Loucy (cell line): Measurements from ENCODE around the gene SLC26A4.

Experiments used
- H2AFZ ChIP-seq: fragments of 200-600 bp; sonication (generic); 2 replicates; pipeline ENCODE4 v1.6.0; 2016; ENCODE audit warnings: antibody characterized with exemption, mild to moderate bottlenecking, low read length, moderate library complexity
- H3F3A ChIP-seq: fragments of 200-600 bp; 2 replicates; pipeline ENCODE4 v1.6.0; 2016; ENCODE audit warnings: antibody characterized with exemption, low read depth, mild to moderate bottlenecking
- H3K27me3 ChIP-seq: fragments of 200-600 bp; sonication (generic); 2 replicates; pipeline ENCODE4 v1.6.1; 2014; ENCODE audit warnings: low read length, mild to moderate bottlenecking; ENCODE audit not compliant: insufficient read depth, poor library complexity, severe bottlenecking
- H3K36me3 ChIP-seq: fragments of 200-600 bp; sonication (generic); 2 replicates; pipeline ENCODE4 v1.6.1; 2016; ENCODE audit warnings: low read length; ENCODE audit not compliant: insufficient read depth
- H3K4me1 ChIP-seq: fragments of 200-600 bp; sonication (generic); 2 replicates; pipeline ENCODE4 v1.5.1; 2014; ENCODE audit warnings: low read length, mild to moderate bottlenecking; ENCODE audit not compliant: insufficient read depth, poor library complexity, severe bottlenecking
- H3K4me2 ChIP-seq: fragments of 200-600 bp; sonication (generic); 2 replicates; pipeline ENCODE4 v1.6.0; 2014; ENCODE audit warnings: antibody characterized with exemption, low read length, low read depth, mild to moderate bottlenecking; ENCODE audit not compliant: poor library complexity, severe bottlenecking
- H3K4me3 ChIP-seq: fragments of 200-600 bp; sonication (generic); 2 replicates; pipeline ENCODE4 v1.5.1; 2014; ENCODE audit warnings: low read length, mild to moderate bottlenecking, mixed read lengths; ENCODE audit not compliant: poor library complexity, severe bottlenecking
- H3K79me2 ChIP-seq: fragments of 200-600 bp; sonication (generic); 2 replicates; pipeline ENCODE4 v1.6.1; 2014; ENCODE audit warnings: low read length; ENCODE audit not compliant: insufficient read depth
- H3K9ac ChIP-seq: fragments of 200-600 bp; sonication (generic); 2 replicates; pipeline ENCODE4 v1.6.0; 2014; ENCODE audit warnings: mild to moderate bottlenecking, low read depth, low read length, moderate library complexity; ENCODE audit not compliant: poor library complexity, severe bottlenecking
- H3K9me2 ChIP-seq: fragments of 200-600 bp; sonication (generic); replicated peaks from 2 replicates; pipeline ENCODE4 v1.6.1; 2016; ENCODE audit warnings: low read depth, low read length, mixed read lengths
- H3K9me3 ChIP-seq: fragments of 200-600 bp; sonication (generic); 2 replicates; pipeline ENCODE4 v1.6.1; 2014; ENCODE audit warnings: mild to moderate bottlenecking, antibody characterized with exemption, low read length, low read depth; ENCODE audit not compliant: insufficient read depth
- H4K20me1 ChIP-seq: fragments of 200-600 bp; sonication (generic); 2 replicates; pipeline ENCODE4 v1.6.0; 2014; ENCODE audit warnings: antibody characterized with exemption, low read length, mild to moderate bottlenecking; ENCODE audit not compliant: insufficient read depth, poor library complexity, severe bottlenecking
- CTCF ChIP-seq: fragments of 200-600 bp; sonication (generic); conservative IDR thresholded peaks from 2 replicates; pipeline ENCODE4 v1.5.1; 2014; ENCODE audit warnings: mild to moderate bottlenecking, antibody characterized with exemption, low read length
- EZH2phosphoT487 ChIP-seq: fragments of 200-600 bp; IDR thresholded peaks from 2 replicates; pipeline ENCODE4 v1.6.1; 2018; ENCODE audit warnings: antibody characterized with exemption, mild to moderate bottlenecking, moderate library complexity, borderline replicate concordance

The SLC26A4 gene

DNA sequence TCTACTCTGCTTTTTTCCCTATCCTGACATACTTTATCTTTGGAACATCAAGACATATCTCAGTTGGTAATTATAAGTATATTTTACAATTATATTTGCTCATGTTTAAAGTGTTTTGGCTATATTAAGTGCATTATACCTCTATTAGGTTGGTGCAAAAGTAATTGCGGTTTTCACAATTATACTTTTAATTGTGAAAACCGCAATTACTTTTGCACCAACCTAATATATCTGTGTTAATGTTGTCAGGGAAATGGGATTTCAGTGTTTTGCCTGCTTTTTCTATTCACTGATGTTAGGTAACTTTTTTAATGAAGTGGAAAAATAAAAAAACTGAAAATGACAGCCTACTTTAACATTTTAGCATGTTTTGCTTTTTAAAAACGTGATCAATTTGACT, 11.6 kb downstream of the SLC26A4 start:
- no peaks in the 10 kb centered on the region for H3K36me3 ChIP-seq
- H3F3A ChIP-seq = no peaks in the 10 kb centered on the region
- H3K9ac ChIP-seq = no peak overlapping the region
- no peaks in the 10 kb centered on the region for H3K9me3 ChIP-seq
- H3K9me2 ChIP-seq = no peaks in the 10 kb centered on the region
- no peak overlapping the region for H3K4me3 ChIP-seq
- no peaks in the 10 kb centered on the region for H4K20me1 ChIP-seq
- H3K79me2 ChIP-seq = no peaks in the 10 kb centered on the region
- no peak for TF ChIP-seq EZH2phosphoT487
- no peak for TF ChIP-seq CTCF
- no peaks in the 10 kb centered on the region for H3K27me3 ChIP-seq
- no peak overlapping the region for H2AFZ ChIP-seq
- H3K4me2 ChIP-seq = no peak overlapping the region
- no peaks in the 10 kb centered on the region for H3K4me1 ChIP-seq

DNA sequence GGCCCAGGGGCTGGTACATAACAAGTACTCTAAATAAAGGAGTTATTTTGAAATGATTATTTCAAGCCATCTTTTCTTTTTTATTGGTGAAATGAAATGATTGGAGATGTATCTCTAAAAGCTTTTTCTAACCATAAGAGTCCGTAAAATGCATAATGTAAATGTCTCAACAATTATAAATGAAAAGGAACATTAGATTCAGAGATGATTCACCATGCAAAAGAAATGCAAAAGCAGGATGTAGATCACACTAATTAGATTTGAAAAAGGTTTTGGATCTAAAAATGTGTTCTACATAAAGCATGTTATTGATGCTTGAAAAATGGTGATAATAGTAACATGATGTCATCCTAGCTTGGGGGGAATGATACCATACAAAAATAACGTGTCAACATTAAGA, 15.6 kb downstream of the SLC26A4 start:
- Histone ChIP-seq H3K9ac (no peak overlapping the region), H3K4me3 (no peak overlapping the region), H3K9me2 (no peaks in the 10 kb centered on the region), H3F3A (no peaks in the 10 kb centered on the region), H3K4me2 (no peak overlapping the region), H2AFZ (no peak overlapping the region), H3K79me2 (no peaks in the 10 kb centered on the region), H4K20me1 (no peaks in the 10 kb centered on the region), H3K36me3 (no peaks in the 10 kb centered on the region), H3K27me3 (no peaks in the 10 kb centered on the region), H3K9me3 (no peaks in the 10 kb centered on the region), H3K4me1 (no peaks in the 10 kb centered on the region)
- TF ChIP-seq EZH2phosphoT487 (no peak), CTCF (no peak)

DNA sequence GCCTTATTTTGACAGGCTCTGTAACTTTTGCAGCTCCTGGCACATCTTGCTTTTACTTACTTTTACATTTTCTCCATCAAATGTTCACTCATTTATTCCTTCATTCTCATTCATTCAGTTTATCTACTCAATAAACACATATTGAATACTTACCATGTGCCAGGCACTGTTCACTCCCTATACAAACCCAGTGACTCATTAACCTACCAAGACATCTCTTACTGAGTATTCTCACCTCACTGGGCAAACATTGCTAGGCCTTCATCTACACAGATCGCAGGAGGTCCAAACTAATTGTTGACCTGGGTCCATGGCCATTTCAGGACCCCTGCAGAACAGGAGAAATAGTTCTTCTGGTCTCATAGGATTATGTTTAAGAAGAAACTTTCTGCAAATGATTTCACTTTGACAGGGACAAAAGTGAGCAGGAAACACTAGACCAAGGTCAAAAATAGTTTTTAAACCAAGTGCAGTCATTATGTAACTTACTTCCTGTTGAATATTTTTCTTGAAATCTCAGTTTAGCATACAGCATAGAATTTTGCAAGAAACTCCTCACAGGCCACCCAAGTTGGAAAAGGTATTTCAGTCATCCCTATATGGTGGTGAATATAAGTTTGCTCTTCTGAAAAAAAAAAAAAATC, 17.6 kb downstream of the SLC26A4 start:
- Histone ChIP-seq H3K4me1 (no peaks in the 10 kb centered on the region), H3K4me3 (no peak overlapping the region), H3K79me2 (no peaks in the 10 kb centered on the region), H3K9me3 (no peaks in the 10 kb centered on the region), H3K36me3 (no peaks in the 10 kb centered on the region), H3F3A (no peaks in the 10 kb centered on the region), H3K9me2 (no peaks in the 10 kb centered on the region), H3K9ac (no peak overlapping the region), H4K20me1 (no peaks in the 10 kb centered on the region), H3K27me3 (no peaks in the 10 kb centered on the region), H2AFZ (0 out of 2 replicates have a peak overlapping the region, but pooled peaks have one; percentile 10), H3K4me2 (no peak overlapping the region)
- TF ChIP-seq CTCF = no peak
